OCI-M1 (cell line): ENCODE results near the gene GNB1.

Experiments used
- DNase-seq: peaks from one replicate; lab custom pipeline; 2025; lab: John Stamatoyannopoulos, UW

The GNB1 gene

GRCh38 chr1:1782399-1783221, 108.3 kb downstream of the GNB1 start:
- DNase-seq = no peak

- DNase-seq = no peak
Measured at GRCh38 chr1:1781526-1781903, 109.4 kb downstream of the GNB1 start.

- no peak for DNase-seq
Measured at GRCh38 chr1:1780598-1781525, 110.0 kb downstream of the GNB1 start.

GRCh38 chr1:1779691-1780597, 110.9 kb downstream of the GNB1 start:
- DNase-seq = peak; percentile 94

- no peak for DNase-seq
Measured at GRCh38 chr1:1779320-1779675, 111.6 kb downstream of the GNB1 start.

GRCh38 chr1:1778663-1779319, 112.1 kb downstream of the GNB1 start:
- DNase-seq = peak; percentile 81

- peak; percentile 82 for DNase-seq
Measured at GRCh38 chr1:1777950-1778662, 112.8 kb downstream of the GNB1 start, which contains the start of gene NADK. NADK (minus strand) TSS chr1:1778470; CDS start chr1:1765406, 13,064 bp downstream.

- peak; percentile 48 for DNase-seq
Measured at GRCh38 chr1:1777583-1777899, 113.3 kb downstream of the GNB1 start.

- peak; percentile 46 for DNase-seq
Measured at GRCh38 chr1:1776672-1777582, 114.0 kb downstream of the GNB1 start.

GRCh38 chr1:1775327-1776226, 115.3 kb downstream of the GNB1 start:
- peak; percentile 57 for DNase-seq

- DNase-seq = no peak
Measured at GRCh38 chr1:1773874-1774273, 117.0 kb downstream of the GNB1 start.

GRCh38 chr1:1771096-1771495, 119.8 kb downstream of the GNB1 start:
- no peak for DNase-seq

GRCh38 chr1:1770102-1770501, 120.8 kb downstream of the GNB1 start:
- no peak for DNase-seq

GRCh38 chr1:1768249-1768992, 122.5 kb downstream of the GNB1 start:
- DNase-seq = no peak

- DNase-seq = no peak
Measured at GRCh38 chr1:1764876-1765470, 125.9 kb downstream of the GNB1 start.

- DNase-seq = no peak
Measured at GRCh38 chr1:1763657-1764621, 126.9 kb downstream of the GNB1 start.
